ENCODE measurements around the gene OOSP4B.

DNA sequence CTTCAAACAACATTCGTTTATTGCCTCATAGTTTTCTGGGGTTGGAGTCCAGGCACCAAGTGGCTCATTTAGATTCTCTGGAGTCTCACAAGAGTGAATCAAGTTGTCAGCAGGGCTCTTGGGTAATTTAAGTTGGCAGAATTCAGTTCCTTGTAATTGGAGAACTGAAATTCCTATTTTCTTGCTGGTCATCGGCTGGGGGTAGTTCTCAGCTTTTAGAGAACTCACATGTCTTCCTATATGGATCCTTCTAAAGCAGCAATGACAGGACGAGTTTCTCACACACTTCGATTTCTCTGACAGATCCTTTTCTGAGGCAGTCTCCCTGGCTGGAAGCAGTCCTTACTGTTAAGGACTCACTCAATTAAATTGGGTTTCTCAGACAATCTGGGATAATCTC, 17.3 kb upstream of the OOSP4B start:
- TF ChIP-seq, protein P1, sequence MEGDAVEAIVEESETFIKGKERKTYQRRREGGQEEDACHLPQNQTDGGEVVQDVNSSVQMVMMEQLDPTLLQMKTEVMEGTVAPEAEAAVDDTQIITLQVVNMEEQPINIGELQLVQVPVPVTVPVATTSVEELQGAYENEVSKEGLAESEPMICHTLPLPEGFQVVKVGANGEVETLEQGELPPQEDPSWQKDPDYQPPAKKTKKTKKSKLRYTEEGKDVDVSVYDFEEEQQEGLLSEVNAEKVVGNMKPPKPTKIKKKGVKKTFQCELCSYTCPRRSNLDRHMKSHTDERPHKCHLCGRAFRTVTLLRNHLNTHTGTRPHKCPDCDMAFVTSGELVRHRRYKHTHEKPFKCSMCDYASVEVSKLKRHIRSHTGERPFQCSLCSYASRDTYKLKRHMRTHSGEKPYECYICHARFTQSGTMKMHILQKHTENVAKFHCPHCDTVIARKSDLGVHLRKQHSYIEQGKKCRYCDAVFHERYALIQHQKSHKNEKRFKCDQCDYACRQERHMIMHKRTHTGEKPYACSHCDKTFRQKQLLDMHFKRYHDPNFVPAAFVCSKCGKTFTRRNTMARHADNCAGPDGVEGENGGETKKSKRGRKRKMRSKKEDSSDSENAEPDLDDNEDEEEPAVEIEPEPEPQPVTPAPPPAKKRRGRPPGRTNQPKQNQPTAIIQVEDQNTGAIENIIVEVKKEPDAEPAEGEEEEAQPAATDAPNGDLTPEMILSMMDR (conservative IDR thresholded peaks at IDR 0.05; ENCODE audit: low read depth, low read length): no peak
- TF ChIP-seq MAZ (IDR thresholded peaks at IDR 0.05; ENCODE audit: borderline replicate concordance, low read depth, low read length): no peak
- no peak for TF ChIP-seq CHD1 (IDR thresholded peaks at IDR 0.05; ENCODE audit: low read depth, low read length)
- no peak for TF ChIP-seq RAD21 (IDR thresholded peaks at IDR 0.05; ENCODE audit: low read length)
- TF ChIP-seq POLR2A (IDR thresholded peaks at IDR 0.05; ENCODE audit: low read depth, low read length): no peak
- TF ChIP-seq, protein P2, sequence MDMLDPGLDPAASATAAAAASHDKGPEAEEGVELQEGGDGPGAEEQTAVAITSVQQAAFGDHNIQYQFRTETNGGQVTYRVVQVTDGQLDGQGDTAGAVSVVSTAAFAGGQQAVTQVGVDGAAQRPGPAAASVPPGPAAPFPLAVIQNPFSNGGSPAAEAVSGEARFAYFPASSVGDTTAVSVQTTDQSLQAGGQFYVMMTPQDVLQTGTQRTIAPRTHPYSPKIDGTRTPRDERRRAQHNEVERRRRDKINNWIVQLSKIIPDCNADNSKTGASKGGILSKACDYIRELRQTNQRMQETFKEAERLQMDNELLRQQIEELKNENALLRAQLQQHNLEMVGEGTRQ (IDR thresholded peaks at IDR 0.05; ENCODE audit: low read depth, low read length): no peak
- TF ChIP-seq MAFK (IDR thresholded peaks at IDR 0.05; ENCODE audit: low read depth, low read length): no peak
- no peak for TF ChIP-seq SMC3 (IDR thresholded peaks at IDR 0.05; ENCODE audit: low read depth, low read length)
- TF ChIP-seq, protein P3, sequence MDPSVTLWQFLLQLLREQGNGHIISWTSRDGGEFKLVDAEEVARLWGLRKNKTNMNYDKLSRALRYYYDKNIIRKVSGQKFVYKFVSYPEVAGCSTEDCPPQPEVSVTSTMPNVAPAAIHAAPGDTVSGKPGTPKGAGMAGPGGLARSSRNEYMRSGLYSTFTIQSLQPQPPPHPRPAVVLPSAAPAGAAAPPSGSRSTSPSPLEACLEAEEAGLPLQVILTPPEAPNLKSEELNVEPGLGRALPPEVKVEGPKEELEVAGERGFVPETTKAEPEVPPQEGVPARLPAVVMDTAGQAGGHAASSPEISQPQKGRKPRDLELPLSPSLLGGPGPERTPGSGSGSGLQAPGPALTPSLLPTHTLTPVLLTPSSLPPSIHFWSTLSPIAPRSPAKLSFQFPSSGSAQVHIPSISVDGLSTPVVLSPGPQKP (IDR thresholded peaks at IDR 0.05; ENCODE audit: borderline replicate concordance, low read depth, low read length): no peak
- no peak for TF ChIP-seq NFE2L2 (IDR thresholded peaks at IDR 0.05; ENCODE audit: low read depth, low read length)
- no peak for TF ChIP-seq RFX5 (IDR thresholded peaks at IDR 0.05; ENCODE audit: low read depth, low read length)
